Measurements from ENCODE around the gene PIRT.

GRCh38 chr17:10879190-10879836 is 41.4 kb upstream of the PIRT start:
- no peak for TF ChIP-seq POLR2A (IDR thresholded peaks at IDR 0.05)
- TF ChIP-seq, protein P1, sequence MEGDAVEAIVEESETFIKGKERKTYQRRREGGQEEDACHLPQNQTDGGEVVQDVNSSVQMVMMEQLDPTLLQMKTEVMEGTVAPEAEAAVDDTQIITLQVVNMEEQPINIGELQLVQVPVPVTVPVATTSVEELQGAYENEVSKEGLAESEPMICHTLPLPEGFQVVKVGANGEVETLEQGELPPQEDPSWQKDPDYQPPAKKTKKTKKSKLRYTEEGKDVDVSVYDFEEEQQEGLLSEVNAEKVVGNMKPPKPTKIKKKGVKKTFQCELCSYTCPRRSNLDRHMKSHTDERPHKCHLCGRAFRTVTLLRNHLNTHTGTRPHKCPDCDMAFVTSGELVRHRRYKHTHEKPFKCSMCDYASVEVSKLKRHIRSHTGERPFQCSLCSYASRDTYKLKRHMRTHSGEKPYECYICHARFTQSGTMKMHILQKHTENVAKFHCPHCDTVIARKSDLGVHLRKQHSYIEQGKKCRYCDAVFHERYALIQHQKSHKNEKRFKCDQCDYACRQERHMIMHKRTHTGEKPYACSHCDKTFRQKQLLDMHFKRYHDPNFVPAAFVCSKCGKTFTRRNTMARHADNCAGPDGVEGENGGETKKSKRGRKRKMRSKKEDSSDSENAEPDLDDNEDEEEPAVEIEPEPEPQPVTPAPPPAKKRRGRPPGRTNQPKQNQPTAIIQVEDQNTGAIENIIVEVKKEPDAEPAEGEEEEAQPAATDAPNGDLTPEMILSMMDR (IDR thresholded peaks at IDR 0.05), result peak; percentile 22 to 75 (median 48)
